DMS53 treated with DMSO at 0.1 percent for 48 hours (cell line): Measurements from ENCODE around the gene SCYGR1.
A peak's percentile ranks its signal among the peaks of the same experiment; 100 is the strongest.
"Not testable (repeated sequence)": the region's sequence is repeated elsewhere in the genome, so short reads cannot be mapped to it uniquely, and the experiment has no call there.

ENCODE experiments used
- DNase-seq: peaks from one replicate; lab custom pipeline; 2025; ENCODE audit not compliant: unreplicated experiment; lab: John Stamatoyannopoulos, UW

SCYGR1 gene

GRCh38 chr2:227402959-227403358 lies 15.2 kb upstream of the SCYGR1 start:
- peak; percentile 15 for DNase-seq

- DNase-seq: no peak
These were observed 14.6 kb upstream of the SCYGR1 start for GRCh38 chr2:227402321-227402720.

- DNase-seq: no peak
These were observed 13.8 kb upstream of the SCYGR1 start for GRCh38 chr2:227401550-227401949.

GRCh38 chr2:227398684-227399670 lies 11.2 kb upstream of the SCYGR1 start:
- no peak for DNase-seq

- no peak for DNase-seq
These were observed 9.8 kb upstream of the SCYGR1 start for GRCh38 chr2:227397562-227397961.

- no peak for DNase-seq
These were observed 7.8 kb upstream of the SCYGR1 start for GRCh38 chr2:227395556-227395955.

GRCh38 chr2:227394401-227394800 lies 6.7 kb upstream of the SCYGR1 start:
- DNase-seq: no peak

- DNase-seq: no peak
These were observed 2.9 kb upstream of the SCYGR1 start for GRCh38 chr2:227390468-227391256.

GRCh38 chr2:227389661-227390060 lies 1.9 kb upstream of the SCYGR1 start:
- no peak for DNase-seq

GRCh38 chr2:227389231-227389630 lies 1.5 kb upstream of the SCYGR1 start:
- DNase-seq: no peak

GRCh38 chr2:227388537-227389011 lies 825 bp upstream of the SCYGR1 start:
- DNase-seq: no peak

- DNase-seq: no peak
These were observed 1.1 kb downstream of the SCYGR1 start for GRCh38 chr2:227386630-227387029.

- no peak for DNase-seq
These were observed 4.1 kb downstream of the SCYGR1 start for GRCh38 chr2:227383686-227384085.

- not testable (repeated sequence) for DNase-seq
These were observed 5.4 kb downstream of the SCYGR1 start for GRCh38 chr2:227382241-227382835.

GRCh38 chr2:227379095-227379494 lies 8.7 kb downstream of the SCYGR1 start, which contains the start of gene TM4SF20:
Gene TM4SF20, minus strand, starts transcription at chr2:227379306. Its CDS starts 38 bp downstream, at chr2:227379268.
- no peak for DNase-seq

- no peak for DNase-seq
These were observed 9.4 kb downstream of the SCYGR1 start for GRCh38 chr2:227378371-227378782.

- no peak for DNase-seq
These were observed 10.0 kb downstream of the SCYGR1 start for GRCh38 chr2:227377467-227378351.

GRCh38 chr2:227376656-227377396 lies 10.9 kb downstream of the SCYGR1 start:
- no peak for DNase-seq

GRCh38 chr2:227374158-227374557 lies 13.6 kb downstream of the SCYGR1 start:
- no peak for DNase-seq
